ENCODE measurements around the gene ANKRD55. TPM values are rescaled to one million over a fixed set of nuclear protein-coding genes. Genes with fewer than 3 reads are reported as not detected.
"Not testable (repeated sequence)": the region's sequence is repeated elsewhere in the genome, so short reads cannot be mapped to it uniquely, and the experiment has no call there.

The ANKRD55 gene
- total RNA-seq, 2 experiments from 2014 or later: not detected

DNA sequence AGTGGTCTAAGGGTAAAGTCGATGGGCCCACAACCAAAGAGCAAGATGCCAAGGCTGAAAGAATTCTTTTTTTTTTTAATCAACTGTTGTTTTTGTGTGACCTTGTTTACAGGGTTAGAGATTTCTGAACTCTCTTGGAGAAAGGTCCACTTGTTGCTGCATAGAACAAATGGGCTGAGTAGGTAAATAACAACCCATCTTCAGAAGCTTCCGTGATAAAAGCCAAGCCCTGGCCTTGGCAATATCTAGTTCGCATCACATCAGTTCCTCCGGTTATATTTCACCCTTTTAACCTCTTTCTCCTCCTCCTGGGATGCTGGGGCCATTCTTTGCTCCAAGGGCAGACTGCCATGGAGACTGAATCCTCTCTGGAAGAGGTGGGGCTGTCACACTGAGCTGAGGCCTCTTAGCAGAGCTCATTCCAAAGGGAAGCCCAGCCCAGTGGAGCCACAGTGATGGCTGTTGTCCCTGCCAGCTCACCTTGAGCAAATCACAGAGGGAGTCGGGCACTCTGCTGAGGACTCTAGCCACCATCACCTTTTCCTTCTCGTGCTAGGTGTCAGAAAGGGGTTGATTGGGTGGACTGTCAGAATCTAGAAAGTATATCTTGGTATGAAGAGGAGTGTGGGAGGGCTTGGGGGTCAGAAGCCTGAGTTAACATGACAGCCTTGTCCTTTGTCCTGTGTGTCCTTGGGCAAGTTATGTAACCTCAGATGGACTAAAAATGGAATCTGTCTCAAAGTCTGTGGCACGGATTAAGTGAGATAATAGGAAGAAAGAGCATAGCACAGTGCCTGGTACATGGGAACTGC, 17.9 kb downstream of the ANKRD55 start:
- Histone ChIP-seq H4K20me1 (ENCODE audit: insufficient read depth, low read length) (no peaks in the 10 kb centered on the region), H2AFZ (ENCODE audit: low read length) (no peak overlapping the region), H3K4me2 (ENCODE audit: low read length) (no peak overlapping the region), H3K4me1 (ENCODE audit: insufficient read depth, low read length, poor library complexity, severe bottlenecking) (no peaks in the 10 kb centered on the region), H3K4me3 (ENCODE audit: low read depth, low read length, poor library complexity, severe bottlenecking) (no peak overlapping the region), H3K27ac (ENCODE audit: low read depth, low read length, poor library complexity, severe bottlenecking) (no peak overlapping the region), H3K79me2 (ENCODE audit: insufficient read depth, low read depth, low read length) (no peaks in the 10 kb centered on the region), H3K9me2 (ENCODE audit: insufficient read depth, low read length) (no peaks in the 10 kb centered on the region), H3K9me3 (ENCODE audit: low read length) (no peaks in the 10 kb centered on the region), H3K36me3 (ENCODE audit: insufficient read depth, low read length) (no peaks in the 10 kb centered on the region)
- TF ChIP-seq, protein P1, sequence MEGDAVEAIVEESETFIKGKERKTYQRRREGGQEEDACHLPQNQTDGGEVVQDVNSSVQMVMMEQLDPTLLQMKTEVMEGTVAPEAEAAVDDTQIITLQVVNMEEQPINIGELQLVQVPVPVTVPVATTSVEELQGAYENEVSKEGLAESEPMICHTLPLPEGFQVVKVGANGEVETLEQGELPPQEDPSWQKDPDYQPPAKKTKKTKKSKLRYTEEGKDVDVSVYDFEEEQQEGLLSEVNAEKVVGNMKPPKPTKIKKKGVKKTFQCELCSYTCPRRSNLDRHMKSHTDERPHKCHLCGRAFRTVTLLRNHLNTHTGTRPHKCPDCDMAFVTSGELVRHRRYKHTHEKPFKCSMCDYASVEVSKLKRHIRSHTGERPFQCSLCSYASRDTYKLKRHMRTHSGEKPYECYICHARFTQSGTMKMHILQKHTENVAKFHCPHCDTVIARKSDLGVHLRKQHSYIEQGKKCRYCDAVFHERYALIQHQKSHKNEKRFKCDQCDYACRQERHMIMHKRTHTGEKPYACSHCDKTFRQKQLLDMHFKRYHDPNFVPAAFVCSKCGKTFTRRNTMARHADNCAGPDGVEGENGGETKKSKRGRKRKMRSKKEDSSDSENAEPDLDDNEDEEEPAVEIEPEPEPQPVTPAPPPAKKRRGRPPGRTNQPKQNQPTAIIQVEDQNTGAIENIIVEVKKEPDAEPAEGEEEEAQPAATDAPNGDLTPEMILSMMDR (conservative IDR thresholded peaks at IDR 0.05; ENCODE audit: low read length): no peak
- no peak for TF ChIP-seq EZH2phosphoT487 (IDR thresholded peaks at IDR 0.05; ENCODE audit: borderline replicate concordance, low read depth, low read length)
- CTCF ChIA-PET (ENCODE audit: unreplicated experiment): no interaction called here
- BruUV-seq (replicated peaks): no TSS peak
- POLR2A ChIA-PET: interaction anchor here (0.5 to 0.9 kb wide), 2 partner anchors 13 to 278 kb away, joined by 3 to 4 read pairs; no protein-coding TSS in a partner anchor
- no peak for DNase-seq (ENCODE audit: low spot score)
- intact Hi-C loops (cut with micrococcal nuclease; ENCODE audit: unreplicated experiment): no loop called here

DNA sequence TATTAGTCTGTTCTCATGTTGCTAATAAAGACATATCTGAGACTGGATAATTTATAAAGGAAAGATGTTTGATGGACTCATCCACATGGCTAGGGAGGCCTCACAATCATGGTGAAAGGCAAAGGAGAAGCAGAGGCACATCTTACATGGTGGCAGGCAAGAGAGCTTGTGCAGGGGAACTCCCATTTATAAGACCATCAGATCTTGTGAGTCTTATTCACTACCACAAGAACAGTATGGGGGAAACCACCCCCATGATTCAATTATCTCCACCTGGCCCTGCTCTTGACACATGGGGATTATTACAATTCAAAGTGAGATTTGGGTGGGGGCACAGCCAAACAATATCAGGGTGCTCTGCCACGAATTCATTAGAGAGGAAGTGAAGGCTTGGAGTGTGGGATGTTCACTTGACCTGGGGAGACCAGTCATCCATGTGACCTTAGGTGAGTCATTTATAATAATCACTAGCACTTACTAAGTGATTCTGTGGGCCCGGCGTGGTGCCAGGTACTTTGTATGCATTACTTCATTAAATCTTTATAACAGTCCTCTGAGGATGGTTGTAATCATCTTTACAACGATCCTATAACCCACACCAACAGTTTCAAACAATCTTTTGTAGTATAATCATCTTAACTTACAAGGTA, 19.1 kb downstream of the ANKRD55 start:
- H3K9me2 ChIP-seq (ENCODE audit: insufficient read depth, low read length); CTCF ChIA-PET (ENCODE audit: unreplicated experiment); BruUV-seq (replicated peaks): not testable (repeated sequence)

GRCh38 chr5:56212130-56212879, 20.8 kb downstream of the ANKRD55 start:
- no peaks in the 10 kb centered on the region for H4K20me1 ChIP-seq (ENCODE audit: insufficient read depth, low read length)
- H3K4me3 ChIP-seq (ENCODE audit: low read depth, low read length, poor library complexity, severe bottlenecking): no peak overlapping the region
- BruUV-seq (replicated peaks): no TSS peak
- H3K4me2 ChIP-seq (ENCODE audit: low read length): no peak overlapping the region
- no peaks in the 10 kb centered on the region for H3K79me2 ChIP-seq (ENCODE audit: insufficient read depth, low read depth, low read length)
- no peaks in the 10 kb centered on the region for H3K36me3 ChIP-seq (ENCODE audit: insufficient read depth, low read length)
- no peaks in the 10 kb centered on the region for H3K4me1 ChIP-seq (ENCODE audit: insufficient read depth, low read length, poor library complexity, severe bottlenecking)
- H3K9me3 ChIP-seq (ENCODE audit: low read length): no peaks in the 10 kb centered on the region
- H2AFZ ChIP-seq (ENCODE audit: low read length): no peak overlapping the region
- CTCF ChIA-PET (ENCODE audit: unreplicated experiment): no interaction called here
- H3K27ac ChIP-seq (ENCODE audit: low read depth, low read length, poor library complexity, severe bottlenecking): no peak overlapping the region
- TF ChIP-seq EZH2phosphoT487 (IDR thresholded peaks at IDR 0.05; ENCODE audit: borderline replicate concordance, low read depth, low read length): no peak
- intact Hi-C loops (cut with micrococcal nuclease; ENCODE audit: unreplicated experiment): no loop called here
- no peaks in the 10 kb centered on the region for H3K9me2 ChIP-seq (ENCODE audit: insufficient read depth, low read length)
- POLR2A ChIA-PET: interaction anchor here (0.6 kb wide), 1 partner anchor 120 kb away, joined by 3 read pairs; no protein-coding TSS in a partner anchor
- DNase-seq (ENCODE audit: low spot score): no peak

More for the DNA sequence above, 19.1 kb downstream of the ANKRD55 start:
- intact Hi-C loops (cut with micrococcal nuclease; ENCODE audit: unreplicated experiment); H3K4me2 ChIP-seq (ENCODE audit: low read length); H3K79me2 ChIP-seq (ENCODE audit: insufficient read depth, low read depth, low read length); H3K4me1 ChIP-seq (ENCODE audit: insufficient read depth, low read length, poor library complexity, severe bottlenecking); H3K36me3 ChIP-seq (ENCODE audit: insufficient read depth, low read length); H4K20me1 ChIP-seq (ENCODE audit: insufficient read depth, low read length); POLR2A ChIA-PET; H3K9me3 ChIP-seq (ENCODE audit: low read length); H2AFZ ChIP-seq (ENCODE audit: low read length); DNase-seq (ENCODE audit: low spot score); H3K27ac ChIP-seq (ENCODE audit: low read depth, low read length, poor library complexity, severe bottlenecking); H3K4me3 ChIP-seq (ENCODE audit: low read depth, low read length, poor library complexity, severe bottlenecking): not testable (repeated sequence)
